Upper lobe of left lung (tissue), 6 donors: ENCODE results near the gene HIVEP3. TPM values are rescaled to one million over a fixed set of nuclear protein-coding genes. Genes with fewer than 3 reads are reported as not detected.

Experiments
- ATAC-seq, 2 donors: fragments of 200-7000 bp; cut with Tn5 transposase; one replicate each; pipeline ENCODE4 v1.9.1; 2022; ENCODE audit warnings: mild to moderate bottlenecking in 2 of 2, moderate library complexity in 2 of 2; ENCODE audit not compliant: low FRiP score in 2 of 2
- DNase-seq, 2 donors: peaks; one replicate each; pipeline ENCODE4 v3.0.0-alpha.2; 2019 to 2020
- H3K27ac ChIP-seq, 4 donors: fragments of 200-600 bp; sonication (generic); one replicate each; pipeline ENCODE4 v1.5.1; 2016 to 2019
- H3K27me3 ChIP-seq, 4 donors: fragments of 200-600 bp; sonication (generic); one replicate each; pipeline ENCODE4 v1.5.1; 2017 to 2019
- H3K36me3 ChIP-seq, 4 donors: fragments of 200-600 bp; sonication (generic); one replicate each; pipeline ENCODE4 v1.5.1; 2016 to 2019
- H3K4me1 ChIP-seq, 4 donors: fragments of 200-600 bp; sonication (generic); one replicate each; pipeline ENCODE4 v1.5.1; 2018 to 2019
- H3K4me3 ChIP-seq, 4 donors: fragments of 200-600 bp; sonication (generic); one replicate each; pipeline ENCODE4 v1.5.1; 2017 to 2019; ENCODE audit warnings: mild to moderate bottlenecking in 2 of 4, moderate library complexity in 1 of 4
- H3K9me3 ChIP-seq, 4 donors: fragments of 200-600 bp; sonication (generic); one replicate each; pipeline ENCODE4 v1.5.1; 2018 to 2019
- EP300 ChIP-seq, 4 donors: sonication (generic); formaldehyde crosslinking; IDR thresholded peaks; one replicate each; pipeline ENCODE4 v1.5.1; 2017; ENCODE audit warnings: antibody characterized with exemption in 4 of 4, control low read depth in 2 of 4
- POLR2A ChIP-seq, 4 donors: fragments of 450-650 bp; IDR thresholded peaks; one replicate each; pipeline ENCODE4 v1.5.1; 2016 to 2017; ENCODE audit warnings: antibody characterized with exemption in 4 of 4, mild to moderate bottlenecking in 2 of 4
- POLR2AphosphoS5 ChIP-seq, 2 donors: sonication (generic); formaldehyde crosslinking; IDR thresholded peaks; one replicate each; pipeline ENCODE4 v1.5.1; 2017; ENCODE audit warnings: antibody characterized with exemption in 2 of 2
- WGBS, 2 donors: methylation state at CpG; one replicate each; pipeline ENCODE4 v1.1.5; 2017 to 2018; 5-methylcytosine and 5-hydroxymethylcytosine counted together
- total RNA-seq, 6 donors: library from RNA; depleted of rRNA in 4 of 6; stranded (reverse); fragments of >200 nt in 4 of 6; gene quantifications; one replicate each; pipeline versions ENCODE4 v1.1.0 to v1.2.1, GENCODE V29; 2016 to 2021
- TF ChIP-seq, protein P1 (sequence below), 6 experiments: fragments of 450-650 bp in 4 of 6; fragments of 200-600 bp in 2 of 6; sonication (generic) in 2 of 6; IDR thresholded peaks; one replicate each; pipeline ENCODE4 v1.5.1; 2016 to 2019; ENCODE audit warnings: antibody characterized with exemption in 6 of 6
- donor health status: DM: no; HTN: no; CAD: no; lungs with moderate emphysema.
- donor health status: DM: no; HTN: yes; CAD: no; lungs with severe emphysema.

HIVEP3 gene
- total RNA-seq, 6 donors from 2014 or later: 9.7 to 23.0 (median 11.6) TPM

DNA sequence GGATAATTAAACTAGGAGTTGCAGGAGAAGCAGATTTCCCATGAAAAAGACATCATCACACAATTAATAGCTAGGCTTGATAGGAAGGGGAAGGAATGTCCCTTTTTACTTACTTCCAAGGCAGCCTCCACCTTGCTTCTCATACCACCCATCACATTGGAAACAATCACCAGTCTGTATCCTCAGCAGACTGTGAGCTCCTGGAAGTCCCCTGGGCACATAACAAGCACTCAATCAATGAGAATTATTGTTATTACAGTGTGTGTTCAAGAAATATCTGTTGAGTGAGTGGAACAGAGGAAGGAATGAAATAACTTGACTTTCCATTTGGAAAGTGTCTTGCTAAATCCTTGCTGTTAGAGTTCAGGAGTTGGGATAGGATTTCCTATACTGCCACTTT, 36.2 kb downstream of the HIVEP3 start:
- Histone ChIP-seq H3K27me3 (no peaks in the 10 kb centered on the region), H3K4me1 (peaks cover 2 to 13% (median 11%) of the 10 kb centered on the region in 4 donors), H3K36me3 (no peaks in the 10 kb centered on the region), H3K27ac (peak overlapping the region in 3 of 4 donors; percentile 3 to 42 (median 23)), H3K9me3 (no peaks in the 10 kb centered on the region), H3K4me3 (no peak overlapping the region)
- ATAC-seq: no peak
- DNase-seq: no peak
- no peak for TF ChIP-seq POLR2A (IDR thresholded peaks at IDR 0.05)
- no peak for TF ChIP-seq EP300 (IDR thresholded peaks at IDR 0.05)

DNA sequence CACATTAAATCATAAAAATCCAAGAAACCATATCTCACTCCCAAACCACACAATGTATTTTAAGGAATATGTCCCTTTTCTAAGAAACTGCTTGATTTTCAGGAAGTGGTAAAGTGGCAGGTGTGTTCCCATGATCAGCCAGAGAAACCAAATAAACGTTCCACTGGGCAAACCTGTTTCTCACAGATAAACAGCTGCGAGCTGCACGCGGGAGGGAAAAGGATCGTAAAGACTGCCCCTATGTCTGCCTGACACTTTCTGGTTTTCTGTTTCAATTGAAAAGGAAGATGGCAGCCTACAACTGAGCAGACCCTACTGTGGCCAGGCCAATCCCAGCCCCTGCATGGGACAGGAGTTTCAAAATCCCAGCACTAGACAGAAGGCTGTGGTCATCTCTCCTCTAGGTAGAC, 36.6 kb downstream of the HIVEP3 start:
- H3K4me1 ChIP-seq: peaks cover 6 to 17% (median 13%) of the 10 kb centered on the region in 4 donors
- no peak for ATAC-seq

DNA sequence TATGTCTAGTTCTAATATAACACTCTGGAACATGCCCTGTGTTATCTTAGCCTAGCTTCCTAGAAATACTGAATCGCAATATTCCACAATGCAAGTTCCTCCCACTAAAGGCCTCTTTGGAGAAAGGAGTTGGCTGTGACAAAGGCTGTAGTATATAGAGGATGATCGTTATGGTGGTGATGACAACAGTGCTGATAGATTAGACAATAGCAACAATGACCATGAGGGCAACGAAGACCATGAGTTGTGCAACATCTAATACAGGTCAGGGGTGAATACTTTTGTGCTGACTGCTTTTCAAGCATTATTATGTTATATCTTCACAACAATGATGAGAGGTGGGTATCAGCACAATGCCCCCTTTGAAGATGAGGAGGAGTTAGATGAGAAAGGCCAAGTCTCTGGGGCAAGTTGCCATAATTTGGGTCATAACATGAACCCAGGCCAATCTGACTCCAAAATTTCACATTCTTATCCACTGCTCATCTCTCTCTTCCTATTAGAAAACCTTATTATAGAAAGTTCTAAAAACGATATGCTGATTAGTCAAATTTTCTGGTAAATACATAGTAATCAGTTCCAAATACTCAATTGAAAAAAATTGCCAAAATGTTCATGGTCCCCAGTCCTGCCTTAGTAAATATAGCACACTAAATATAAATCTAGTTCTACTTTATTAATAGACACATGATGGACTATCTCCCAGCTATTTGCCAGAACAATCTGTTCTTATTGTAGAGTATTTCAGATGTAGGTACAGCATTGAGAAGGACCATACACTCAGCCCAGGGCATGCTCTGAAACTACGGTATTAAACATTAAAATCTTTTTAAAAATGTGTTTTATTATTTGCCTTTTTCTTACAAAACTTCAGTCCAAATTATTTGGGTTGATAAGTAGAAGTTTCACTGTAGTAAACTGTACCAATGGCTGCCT, 37.5 kb downstream of the HIVEP3 start:
- ATAC-seq (no peak), DNase-seq (no peak)
- no peak for TF ChIP-seq POLR2A (IDR thresholded peaks at IDR 0.05)
- no peak for TF ChIP-seq EP300 (IDR thresholded peaks at IDR 0.05)
- TF ChIP-seq, protein P1, sequence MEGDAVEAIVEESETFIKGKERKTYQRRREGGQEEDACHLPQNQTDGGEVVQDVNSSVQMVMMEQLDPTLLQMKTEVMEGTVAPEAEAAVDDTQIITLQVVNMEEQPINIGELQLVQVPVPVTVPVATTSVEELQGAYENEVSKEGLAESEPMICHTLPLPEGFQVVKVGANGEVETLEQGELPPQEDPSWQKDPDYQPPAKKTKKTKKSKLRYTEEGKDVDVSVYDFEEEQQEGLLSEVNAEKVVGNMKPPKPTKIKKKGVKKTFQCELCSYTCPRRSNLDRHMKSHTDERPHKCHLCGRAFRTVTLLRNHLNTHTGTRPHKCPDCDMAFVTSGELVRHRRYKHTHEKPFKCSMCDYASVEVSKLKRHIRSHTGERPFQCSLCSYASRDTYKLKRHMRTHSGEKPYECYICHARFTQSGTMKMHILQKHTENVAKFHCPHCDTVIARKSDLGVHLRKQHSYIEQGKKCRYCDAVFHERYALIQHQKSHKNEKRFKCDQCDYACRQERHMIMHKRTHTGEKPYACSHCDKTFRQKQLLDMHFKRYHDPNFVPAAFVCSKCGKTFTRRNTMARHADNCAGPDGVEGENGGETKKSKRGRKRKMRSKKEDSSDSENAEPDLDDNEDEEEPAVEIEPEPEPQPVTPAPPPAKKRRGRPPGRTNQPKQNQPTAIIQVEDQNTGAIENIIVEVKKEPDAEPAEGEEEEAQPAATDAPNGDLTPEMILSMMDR (IDR thresholded peaks at IDR 0.05): no peak
- no peak for TF ChIP-seq POLR2AphosphoS5 (IDR thresholded peaks at IDR 0.05)
- no peaks in the 10 kb centered on the region for H3K27me3 ChIP-seq
- peak overlapping the region in 1 of 4 donors; percentile 42 for H3K27ac ChIP-seq
- no peaks in the 10 kb centered on the region for H3K36me3 ChIP-seq
- 83% methylated on average over 5 of the region's 5 CpGs for WGBS, 2 donors
- H3K4me1 ChIP-seq: peaks cover 8 to 22% (median 19%) of the 10 kb centered on the region in 4 donors
- no peaks in the 10 kb centered on the region for H3K9me3 ChIP-seq
- H3K4me3 ChIP-seq: no peak overlapping the region

More for the DNA sequence above, 36.6 kb downstream of the HIVEP3 start:
- no peak for DNase-seq
- TF ChIP-seq POLR2AphosphoS5 (IDR thresholded peaks at IDR 0.05) (no peak), EP300 (IDR thresholded peaks at IDR 0.05) (no peak), POLR2A (IDR thresholded peaks at IDR 0.05) (no peak)
- TF ChIP-seq, protein P1 (IDR thresholded peaks at IDR 0.05): no peak
- H3K27me3 ChIP-seq: no peaks in the 10 kb centered on the region
- H3K36me3 ChIP-seq: no peaks in the 10 kb centered on the region
- no peak overlapping the region for H3K4me3 ChIP-seq
- peak overlapping the region in 3 of 4 donors; percentile 3 to 42 (median 23) for H3K27ac ChIP-seq
- 53 to 59% methylated on average over 5 of the region's 5 CpGs for WGBS, 2 donors
- no peaks in the 10 kb centered on the region for H3K9me3 ChIP-seq

DNA sequence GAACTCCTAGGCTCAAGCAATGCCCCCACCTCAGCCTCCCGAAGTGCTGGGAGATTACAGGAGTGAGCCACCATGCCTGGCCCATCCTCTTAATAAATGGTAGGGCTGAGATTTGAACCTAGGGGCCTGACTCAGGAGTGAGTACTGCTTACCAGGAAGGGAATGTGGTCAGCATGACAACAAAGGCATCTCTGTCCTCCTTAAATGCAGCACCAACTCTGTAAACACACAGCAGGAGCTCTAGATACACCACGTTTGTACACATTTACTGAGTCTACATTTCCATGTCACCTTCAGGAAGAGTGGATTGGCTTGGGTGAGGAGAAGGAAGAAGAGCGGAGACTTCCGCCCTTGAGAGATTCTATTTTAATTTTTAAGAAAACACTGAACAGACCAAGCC, 38.5 kb downstream of the HIVEP3 start:
- WGBS, 2 donors: 68 to 96% methylated on average over 3 to 4 of the region's 4 CpGs
- H3K27me3 ChIP-seq: no peaks in the 10 kb centered on the region
- peaks cover 14 to 26% (median 24%) of the 10 kb centered on the region in 4 donors for H3K4me1 ChIP-seq
- no peaks in the 10 kb centered on the region for H3K9me3 ChIP-seq
- TF ChIP-seq POLR2AphosphoS5 (IDR thresholded peaks at IDR 0.05): no peak
- no peak for TF ChIP-seq EP300 (IDR thresholded peaks at IDR 0.05)
- TF ChIP-seq, protein P1 (IDR thresholded peaks at IDR 0.05): no peak
- no peak overlapping the region for H3K4me3 ChIP-seq
- ATAC-seq: no peak
- DNase-seq: no peak
- H3K36me3 ChIP-seq: no peaks in the 10 kb centered on the region
- H3K27ac ChIP-seq: no peak overlapping the region

DNA sequence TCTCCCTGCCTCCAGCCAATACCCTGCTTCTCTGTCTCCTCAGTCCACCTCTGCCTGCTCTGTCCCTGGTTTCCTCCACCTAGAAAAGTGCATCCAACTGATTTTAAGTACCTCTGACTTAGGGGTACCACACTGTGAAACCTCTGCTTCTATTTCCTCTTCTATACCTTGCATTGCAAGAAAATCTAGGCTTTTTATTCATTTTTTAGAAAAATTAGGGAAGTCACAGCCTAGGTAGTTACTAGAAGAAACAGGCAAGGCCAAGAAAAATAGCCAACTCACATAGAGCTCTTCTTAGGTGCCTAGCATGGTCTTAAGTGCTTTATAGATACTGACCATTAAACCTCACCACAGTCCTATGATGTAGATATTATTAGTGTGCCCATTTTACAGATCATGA, 39.1 kb downstream of the HIVEP3 start:
- DNase-seq: no peak
- H3K4me1 ChIP-seq: peaks cover 18 to 31% (median 28%) of the 10 kb centered on the region in 4 donors
- no peaks in the 10 kb centered on the region for H3K27me3 ChIP-seq
- H3K36me3 ChIP-seq: no peaks in the 10 kb centered on the region
- no peak overlapping the region for H3K4me3 ChIP-seq
- no peaks in the 10 kb centered on the region for H3K9me3 ChIP-seq
- no peak overlapping the region for H3K27ac ChIP-seq
- TF ChIP-seq POLR2A (IDR thresholded peaks at IDR 0.05) (no peak), EP300 (IDR thresholded peaks at IDR 0.05) (no peak), POLR2AphosphoS5 (IDR thresholded peaks at IDR 0.05) (no peak)
- TF ChIP-seq, protein P1 (IDR thresholded peaks at IDR 0.05): no peak
- no peak for ATAC-seq
